CD4-positive, alpha-beta T cell (primary cell): ENCODE measurements around the gene GALNT3. TPM values are rescaled to one million over a fixed set of nuclear protein-coding genes. Genes with fewer than 3 reads are reported as not detected.

ENCODE experiments used
- ATAC-seq: fragments of 200-7000 bp; cut with Tn5 transposase; one replicate; pipeline ENCODE4 v1.10.0; 2022; ENCODE audit warnings: mild to moderate bottlenecking; ENCODE audit not compliant: poor library complexity
- CTCF ChIA-PET: fragments of 350-600 bp; sonication (Branson Sonifier 250); formaldehyde crosslinking; loops from one replicate; lab custom pipeline; 2021; ENCODE audit warnings: antibody characterized with exemption, inconsistent platforms; lab: Charles Lee
- POLR2A ChIA-PET: fragments of 350-600 bp; sonication (Branson Sonifier 250); formaldehyde crosslinking; loops from one replicate; lab custom pipeline; 2021; ENCODE audit warnings: antibody characterized with exemption, inconsistent platforms; lab: Charles Lee
- DNase-seq, 14 experiments: peaks; one replicate each; pipeline ENCODE4 v3.0.0-alpha.2; 2013 to 2020; ENCODE audit warnings: mixed read lengths in 2 of 14
- H3K27ac ChIP-seq, 2 donors: one replicate each; pipeline versions ENCODE4 v1.5.1 to v1.7.0; 2013; ENCODE audit warnings: low read length in 2 of 2, low read depth in 1 of 2, mild to moderate bottlenecking in 1 of 2
- H3K27me3 ChIP-seq, 2 experiments: 1 replicate in 1 of 2; 2 replicates in 1 of 2; pipeline versions ENCODE4 v1.6.1 to v1.7.0; 2013; ENCODE audit warnings: low read length in 2 of 2, control low read depth in 1 of 2, mild to moderate bottlenecking in 1 of 2, moderate library complexity in 1 of 2; ENCODE audit not compliant: insufficient read depth in 2 of 2, control insufficient read depth in 1 of 2
- H3K36me3 ChIP-seq: one replicate; pipeline ENCODE4 v1.6.1; 2013; ENCODE audit warnings: low read length, control low read depth; ENCODE audit not compliant: insufficient read depth
- H3K4me1 ChIP-seq: one replicate; pipeline ENCODE4 v1.6.1; 2013; ENCODE audit warnings: low read length, control low read depth; ENCODE audit not compliant: insufficient read depth
- H3K4me3 ChIP-seq: one replicate; pipeline ENCODE4 v1.5.1; 2013; ENCODE audit warnings: mild to moderate bottlenecking, low read length, moderate library complexity
- H3K9me3 ChIP-seq, 2 experiments: 1 replicate in 1 of 2; 2 replicates in 1 of 2; pipeline versions ENCODE4 v1.6.1 to v1.7.0; 2013; ENCODE audit warnings: low read length in 2 of 2, mild to moderate bottlenecking in 2 of 2, control low read depth in 1 of 2, moderate library complexity in 1 of 2; ENCODE audit not compliant: control insufficient read depth in 1 of 2, insufficient read depth in 1 of 2
- H3K27ac Mint-ChIP-seq: one replicate; pipeline ENCODE4 v1.8.0; 2020; ENCODE audit warnings: mixed read lengths
- H3K27me3 Mint-ChIP-seq: one replicate; pipeline ENCODE4 v1.8.0; 2021; ENCODE audit warnings: mixed read lengths
- H3K36me3 Mint-ChIP-seq: one replicate; pipeline ENCODE4 v1.8.0; 2021; ENCODE audit warnings: low read depth, mixed read lengths
- H3K4me1 Mint-ChIP-seq: one replicate; pipeline ENCODE4 v1.8.0; 2021; ENCODE audit warnings: low read depth, mixed read lengths
- H3K4me3 Mint-ChIP-seq: one replicate; pipeline ENCODE4 v1.8.0; 2020; ENCODE audit warnings: mild to moderate bottlenecking, mixed read lengths
- H3K9me3 Mint-ChIP-seq: one replicate; pipeline ENCODE4 v1.8.0; 2020; ENCODE audit warnings: mixed read lengths
- intact Hi-C, 2 experiments: fragments of 100-400 bp; cut with DNase I in 1 of 2; cut with micrococcal nuclease in 1 of 2; formaldehyde crosslinking; loops; one replicate each; pipeline versions ENCODE4 v1.15.1 to v1.9.0; 2023 to 2025; cut with DNase I, micrococcal nuclease
- total RNA-seq, 174 experiments: library from RNA in 2 of 174; stranded (reverse) in 2 of 174; gene quantifications; one replicate each; pipeline ENCODE4 v1.2.3 and lab custom pipeline; 2021 to 2026
- TF ChIP-seq, protein P1 (sequence below): fragments of 200-600 bp; IDR thresholded peaks from one replicate; pipeline ENCODE4 v1.8.0; 2022; ENCODE audit warnings: antibody characterized with exemption, mild to moderate bottlenecking

The GALNT3 gene
- total RNA-seq, 2 experiments from 2014 or later: 2.9 to 3.3 TPM

DNA sequence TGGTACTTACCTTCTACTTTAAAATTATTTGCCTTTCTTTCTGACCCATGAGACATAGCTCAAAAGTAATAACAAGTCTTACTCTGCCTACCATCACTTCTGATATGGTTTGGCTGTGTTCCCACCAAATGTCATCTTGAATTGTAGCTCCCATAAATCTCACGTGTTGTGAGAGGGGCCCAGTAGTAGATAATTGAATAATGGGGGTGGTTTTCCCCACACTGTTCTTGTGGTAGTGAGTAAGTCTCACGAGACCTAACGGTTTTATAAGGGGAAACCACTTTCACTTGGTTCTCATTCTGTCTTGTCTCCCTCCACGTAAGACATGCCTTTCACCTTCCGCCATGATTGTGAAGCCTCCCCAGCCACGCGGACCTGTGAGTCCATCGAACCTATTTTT is 47.5 kb downstream of the GALNT3 start:
- Mint-ChIP-seq H3K27me3 (no peaks in the 10 kb centered on the region), H3K27ac (no peak overlapping the region), H3K4me1 (no peaks in the 10 kb centered on the region), H3K9me3 (no peaks in the 10 kb centered on the region), H3K4me3 (no peak overlapping the region), H3K36me3 (no peaks in the 10 kb centered on the region)
- ChIA-PET POLR2A (no interaction called here), CTCF (no interaction called here)
- Histone ChIP-seq H3K36me3 (no peaks in the 10 kb centered on the region), H3K27me3 (no peaks in the 10 kb centered on the region), H3K27ac (no peak overlapping the region), H3K4me3 (no peak overlapping the region), H3K4me1 (no peaks in the 10 kb centered on the region), H3K9me3 (no peaks in the 10 kb centered on the region)
- ATAC-seq (no peak), DNase-seq (no peak)
- intact Hi-C loops: no loop called here
- TF ChIP-seq, protein P1, sequence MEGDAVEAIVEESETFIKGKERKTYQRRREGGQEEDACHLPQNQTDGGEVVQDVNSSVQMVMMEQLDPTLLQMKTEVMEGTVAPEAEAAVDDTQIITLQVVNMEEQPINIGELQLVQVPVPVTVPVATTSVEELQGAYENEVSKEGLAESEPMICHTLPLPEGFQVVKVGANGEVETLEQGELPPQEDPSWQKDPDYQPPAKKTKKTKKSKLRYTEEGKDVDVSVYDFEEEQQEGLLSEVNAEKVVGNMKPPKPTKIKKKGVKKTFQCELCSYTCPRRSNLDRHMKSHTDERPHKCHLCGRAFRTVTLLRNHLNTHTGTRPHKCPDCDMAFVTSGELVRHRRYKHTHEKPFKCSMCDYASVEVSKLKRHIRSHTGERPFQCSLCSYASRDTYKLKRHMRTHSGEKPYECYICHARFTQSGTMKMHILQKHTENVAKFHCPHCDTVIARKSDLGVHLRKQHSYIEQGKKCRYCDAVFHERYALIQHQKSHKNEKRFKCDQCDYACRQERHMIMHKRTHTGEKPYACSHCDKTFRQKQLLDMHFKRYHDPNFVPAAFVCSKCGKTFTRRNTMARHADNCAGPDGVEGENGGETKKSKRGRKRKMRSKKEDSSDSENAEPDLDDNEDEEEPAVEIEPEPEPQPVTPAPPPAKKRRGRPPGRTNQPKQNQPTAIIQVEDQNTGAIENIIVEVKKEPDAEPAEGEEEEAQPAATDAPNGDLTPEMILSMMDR: no peak

DNA sequence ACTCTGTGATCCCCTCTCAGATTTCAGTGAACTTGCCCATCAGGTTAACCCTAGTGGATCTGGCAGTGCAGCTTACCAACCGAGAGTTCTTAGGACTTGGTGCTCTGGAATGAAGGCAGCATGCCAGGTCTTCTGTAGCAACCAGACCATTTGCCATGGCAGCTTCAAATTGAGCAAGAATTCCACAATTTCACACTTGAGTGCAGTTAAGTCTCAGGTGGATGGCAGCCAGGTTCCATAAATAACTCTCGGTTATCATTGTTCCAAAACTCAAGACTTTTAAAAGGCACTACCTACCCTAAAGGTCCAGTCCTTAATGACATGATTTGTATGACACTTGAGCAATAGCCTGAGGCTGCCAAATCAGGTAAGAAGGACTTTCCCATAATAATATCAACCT is 48.1 kb downstream of the GALNT3 start:
- Mint-ChIP-seq H3K9me3 (no peaks in the 10 kb centered on the region), H3K27me3 (no peaks in the 10 kb centered on the region), H3K4me1 (no peaks in the 10 kb centered on the region), H3K36me3 (no peaks in the 10 kb centered on the region), H3K4me3 (no peak overlapping the region), H3K27ac (no peak overlapping the region)
- Histone ChIP-seq H3K4me1 (no peaks in the 10 kb centered on the region), H3K9me3 (no peaks in the 10 kb centered on the region), H3K27ac (no peak overlapping the region), H3K27me3 (no peaks in the 10 kb centered on the region), H3K4me3 (no peak overlapping the region), H3K36me3 (no peaks in the 10 kb centered on the region)
- ATAC-seq: no peak
- CTCF ChIA-PET: no interaction called here
- POLR2A ChIA-PET: no interaction called here
- intact Hi-C loops: no loop called here
- DNase-seq: no peak
- TF ChIP-seq, protein P1: no peak

DNA sequence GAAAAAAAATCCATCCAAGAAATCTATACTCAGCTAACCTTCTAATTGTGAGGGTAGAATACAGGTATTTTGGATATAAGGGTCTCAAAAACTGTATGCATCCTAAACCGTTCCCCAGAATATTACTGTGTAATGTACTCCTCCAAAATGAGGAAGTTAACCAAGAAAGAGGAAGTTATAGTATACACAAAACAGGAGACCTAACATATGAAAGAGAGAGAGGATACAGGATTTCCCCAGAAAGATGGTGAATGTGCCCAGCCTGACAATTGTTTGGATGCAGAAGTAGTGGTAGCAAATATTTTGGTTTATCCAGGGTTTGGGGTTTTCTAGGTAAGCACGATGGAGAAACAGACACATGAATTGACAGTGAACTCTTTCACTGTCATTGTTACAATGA is 50.6 kb downstream of the GALNT3 start:
- ATAC-seq: no peak
- Histone ChIP-seq H3K9me3 (peaks cover 0 to 4% of the 10 kb centered on the region in 2 experiments), H3K4me1 (no peaks in the 10 kb centered on the region), H3K36me3 (no peaks in the 10 kb centered on the region), H3K27ac (no peak overlapping the region), H3K4me3 (no peak overlapping the region), H3K27me3 (no peaks in the 10 kb centered on the region)
- TF ChIP-seq, protein P1: no peak
- Mint-ChIP-seq H3K4me3 (no peak overlapping the region), H3K36me3 (no peaks in the 10 kb centered on the region), H3K27me3 (no peaks in the 10 kb centered on the region), H3K27ac (no peak overlapping the region), H3K4me1 (no peaks in the 10 kb centered on the region), H3K9me3 (no peaks in the 10 kb centered on the region)
- ChIA-PET POLR2A (no interaction called here), CTCF (no interaction called here)
- DNase-seq: peak in 3 of 14 experiments; percentile 8 to 16 (median 13)
- intact Hi-C loops: no loop called here
